ENCODE measurements around the gene SSNA1.

SSNA1 gene

DNA sequence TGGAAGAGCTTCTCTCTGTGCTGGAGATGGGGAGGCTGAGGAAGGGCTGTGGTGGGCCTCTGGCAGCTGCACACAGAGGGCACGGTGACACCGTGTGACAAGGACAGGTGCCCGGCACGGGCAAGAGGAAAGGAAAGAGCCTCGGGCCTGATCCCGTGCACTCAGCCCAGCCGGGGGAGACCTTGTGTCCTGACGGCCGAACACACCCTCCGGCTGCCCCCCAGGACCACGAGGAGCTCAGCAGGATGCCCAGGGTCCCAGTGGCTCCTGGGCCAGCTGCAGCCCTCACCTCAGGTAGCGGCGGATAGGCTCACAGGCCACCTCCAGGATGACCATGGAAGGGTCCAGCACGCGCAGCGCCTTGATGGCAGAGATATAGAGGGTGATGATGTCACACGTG, 5.6 kb upstream of the SSNA1 start:
- DNase-seq (ENCODE audit: low read depth in 2 of 2): no peak

DNA sequence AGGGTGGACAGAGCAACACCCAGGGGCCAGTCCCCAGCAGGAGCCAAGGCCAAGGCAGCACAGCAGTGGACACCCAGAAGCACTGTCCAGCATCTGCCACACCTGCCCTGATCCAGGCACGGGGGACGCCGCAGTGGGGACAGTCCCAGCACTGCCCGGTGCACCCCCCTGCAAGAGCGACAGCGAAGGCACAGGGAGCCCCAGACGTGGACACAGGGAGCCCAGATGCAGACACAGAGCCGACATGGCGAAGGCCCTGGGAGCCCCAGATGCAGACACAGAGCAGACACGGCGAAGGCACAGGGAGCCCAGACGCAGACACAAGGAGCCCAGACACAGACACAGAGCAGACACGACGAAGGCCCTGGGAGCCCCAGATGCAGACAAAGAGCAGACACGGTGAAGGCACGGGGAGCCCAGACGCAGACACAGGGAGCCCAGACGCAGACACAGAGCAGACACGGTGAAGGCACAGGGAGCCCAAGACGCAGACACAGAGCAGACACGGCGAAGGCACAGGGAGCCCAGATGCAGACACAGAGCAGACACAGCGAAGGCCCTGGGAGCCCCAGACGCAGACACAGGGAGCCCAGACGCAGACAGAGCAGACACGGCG, 4.4 kb upstream of the SSNA1 start:
- DNase-seq (ENCODE audit: low read depth in 2 of 2): no peak

DNA sequence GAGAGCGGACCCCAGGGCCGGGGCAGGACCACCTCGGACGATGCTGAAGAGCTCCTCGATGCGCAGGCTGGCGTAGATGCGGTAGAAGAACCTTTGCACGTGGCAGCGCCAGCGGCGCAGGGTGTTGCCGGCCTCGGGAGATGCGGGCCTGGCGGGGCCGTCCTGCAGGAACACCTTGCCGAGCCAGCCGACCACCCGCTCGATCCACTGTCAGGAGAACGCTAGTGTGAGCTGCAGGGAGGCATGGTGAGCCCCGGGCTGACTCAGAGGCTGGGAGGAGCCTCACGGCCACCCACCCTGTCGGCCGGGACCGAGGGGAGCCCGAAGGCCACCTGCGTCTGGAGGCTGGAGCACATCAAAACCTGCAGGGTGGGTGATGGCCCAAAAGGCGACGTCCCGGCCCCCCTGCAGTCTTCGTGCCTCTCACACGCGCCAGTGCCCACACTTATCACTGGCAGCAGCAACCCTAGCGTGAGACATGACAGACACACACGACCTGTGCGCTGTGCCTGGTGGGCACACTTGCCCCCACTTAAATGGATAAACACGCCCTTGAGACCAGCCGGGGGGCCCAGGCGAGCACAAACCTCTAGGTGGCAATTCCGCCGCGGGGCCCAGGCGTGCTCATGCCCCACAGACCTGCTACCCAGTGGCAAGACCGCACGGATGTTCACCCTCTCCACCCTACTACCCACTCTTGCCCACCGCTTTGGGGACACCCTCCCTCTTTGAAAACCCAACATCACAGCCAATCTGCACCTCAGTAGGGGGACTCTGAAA, 3.4 kb upstream of the SSNA1 start:
- DNase-seq (ENCODE audit: low read depth in 2 of 2): no peak

DNA sequence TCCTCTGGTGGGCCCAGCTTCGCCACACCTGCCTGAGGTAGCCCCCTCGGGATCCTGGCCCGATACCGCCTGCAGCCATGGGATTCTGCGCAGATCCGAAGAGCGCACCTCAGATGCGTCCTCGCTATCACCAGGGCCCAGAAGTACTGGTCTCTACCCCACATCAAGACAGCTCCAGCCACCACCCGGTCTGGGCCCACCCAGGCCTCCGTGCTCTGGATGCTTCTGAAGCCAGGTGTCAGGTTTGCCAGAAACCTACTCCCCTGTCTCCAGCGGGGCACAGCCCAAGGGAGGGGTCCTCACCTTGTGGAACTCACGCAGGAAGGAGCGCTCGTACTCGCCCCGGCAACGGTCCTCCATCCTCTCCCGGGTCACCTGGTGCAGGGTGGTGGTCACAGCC, 2.6 kb upstream of the SSNA1 start:
- no peak for DNase-seq (ENCODE audit: low read depth in 2 of 2)

DNA sequence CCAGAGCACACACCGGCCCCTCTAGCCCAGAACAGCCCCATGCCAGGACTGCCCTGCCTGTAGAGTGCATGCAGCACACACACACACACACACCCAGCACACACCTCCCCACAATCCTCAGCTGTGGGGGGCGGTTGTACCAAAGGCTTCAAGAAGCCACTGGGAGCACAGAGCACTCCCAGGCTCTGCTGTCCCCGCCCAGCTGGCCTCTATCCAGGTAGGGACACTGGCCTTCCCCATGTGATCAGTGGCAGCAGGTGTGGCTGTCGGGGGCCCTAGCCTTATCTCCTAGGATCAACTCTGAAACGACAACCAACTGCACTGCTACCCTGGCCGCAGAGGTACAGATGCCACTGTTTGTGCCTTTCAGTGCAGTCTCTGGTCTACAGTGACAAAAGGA, 2.1 kb upstream of the SSNA1 start:
- DNase-seq (ENCODE audit: low read depth in 2 of 2): no peak

DNA sequence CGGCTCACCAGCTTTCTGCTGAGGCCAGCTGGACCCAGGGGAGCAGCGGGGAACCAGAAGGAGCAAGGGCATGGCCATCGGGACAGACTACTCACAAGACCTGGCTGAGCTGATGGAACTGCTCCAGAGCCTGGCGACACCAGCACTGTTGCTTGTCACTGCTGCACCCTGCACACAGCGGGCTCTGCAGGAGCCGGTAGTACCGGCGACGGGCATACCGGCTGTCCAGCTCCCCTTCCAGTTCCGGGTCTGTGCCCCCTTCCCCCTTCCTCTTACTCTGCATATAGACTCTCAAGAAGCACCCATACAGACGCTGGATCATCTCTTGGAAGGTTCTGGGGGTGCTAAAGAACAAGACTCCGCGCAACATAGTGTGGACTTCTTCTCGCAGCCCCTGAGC, 1.1 kb upstream of the SSNA1 start:
- no peak for DNase-seq (ENCODE audit: low read depth in 2 of 2)

DNA sequence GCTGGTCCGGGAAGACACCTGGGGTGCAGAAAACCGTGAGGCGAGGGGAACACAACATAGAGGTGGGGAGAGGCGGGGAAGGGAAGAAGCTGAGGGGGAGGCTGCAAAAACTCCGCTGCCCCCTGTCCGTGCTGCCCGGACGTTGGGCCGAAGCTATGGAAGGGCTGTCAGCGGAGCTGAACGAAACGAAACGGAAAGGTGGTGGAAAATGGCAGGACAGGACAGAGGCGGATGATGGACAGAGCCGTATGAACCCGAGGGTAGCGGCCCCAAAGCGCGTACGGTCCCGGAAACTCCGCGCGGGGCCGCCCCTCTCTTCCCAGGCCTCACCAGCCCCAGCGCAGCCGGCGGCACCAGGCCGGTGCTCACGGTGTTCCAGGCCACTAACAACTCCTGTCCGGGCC, 388 bp upstream of the SSNA1 start:
- DNase-seq (ENCODE audit: low read depth in 2 of 2): no peak

DNA sequence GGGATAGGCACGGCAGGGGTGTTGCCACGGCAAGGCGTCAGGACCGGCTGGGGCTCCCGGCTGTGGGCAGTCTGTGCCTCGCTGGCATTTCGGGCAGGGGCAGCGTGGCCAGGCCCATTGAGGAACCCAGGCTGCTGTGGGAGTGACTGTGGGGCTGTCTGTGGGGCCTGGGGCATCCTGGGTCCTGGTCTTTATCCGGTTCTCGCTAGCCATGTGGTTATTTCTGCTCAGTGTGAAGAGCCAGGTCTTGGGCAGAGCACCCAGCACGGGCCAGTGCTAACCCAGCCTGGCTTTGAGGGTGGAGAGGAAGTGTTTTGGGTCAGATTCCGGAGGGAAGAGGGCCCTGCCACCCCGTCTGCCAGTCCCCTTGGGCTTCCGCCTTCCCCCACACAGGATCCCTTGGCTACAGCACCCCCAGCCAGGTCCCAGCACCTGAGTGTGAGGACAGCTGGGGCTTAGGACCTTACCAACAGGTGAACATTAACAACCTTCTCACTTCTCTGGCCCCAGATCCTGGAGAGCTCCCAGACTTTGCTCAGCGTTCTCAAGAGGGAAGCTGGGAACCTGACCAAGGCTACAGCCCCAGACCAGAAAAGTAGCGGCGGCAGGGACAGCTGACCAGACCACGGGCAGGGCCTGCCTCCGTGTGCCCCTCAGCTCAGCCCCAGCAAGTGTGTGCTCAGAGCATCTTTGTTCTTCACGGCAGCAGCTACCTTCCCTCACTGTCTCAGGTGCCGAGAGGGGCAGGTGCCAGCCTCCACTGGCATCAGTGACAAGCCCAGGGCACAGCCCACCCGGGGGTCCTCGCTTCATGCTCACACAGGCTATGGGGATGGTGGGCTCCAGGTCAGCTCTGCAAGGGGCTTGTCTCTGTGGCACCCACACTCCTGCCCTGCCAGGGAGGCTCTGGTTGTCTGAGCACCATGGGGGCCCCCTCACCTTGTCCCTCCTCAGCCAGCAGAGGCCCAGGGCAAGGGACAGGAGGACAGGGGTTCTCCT, 1.1 kb downstream of the SSNA1 start:
- no peak for DNase-seq (ENCODE audit: low read depth in 2 of 2)

DNA sequence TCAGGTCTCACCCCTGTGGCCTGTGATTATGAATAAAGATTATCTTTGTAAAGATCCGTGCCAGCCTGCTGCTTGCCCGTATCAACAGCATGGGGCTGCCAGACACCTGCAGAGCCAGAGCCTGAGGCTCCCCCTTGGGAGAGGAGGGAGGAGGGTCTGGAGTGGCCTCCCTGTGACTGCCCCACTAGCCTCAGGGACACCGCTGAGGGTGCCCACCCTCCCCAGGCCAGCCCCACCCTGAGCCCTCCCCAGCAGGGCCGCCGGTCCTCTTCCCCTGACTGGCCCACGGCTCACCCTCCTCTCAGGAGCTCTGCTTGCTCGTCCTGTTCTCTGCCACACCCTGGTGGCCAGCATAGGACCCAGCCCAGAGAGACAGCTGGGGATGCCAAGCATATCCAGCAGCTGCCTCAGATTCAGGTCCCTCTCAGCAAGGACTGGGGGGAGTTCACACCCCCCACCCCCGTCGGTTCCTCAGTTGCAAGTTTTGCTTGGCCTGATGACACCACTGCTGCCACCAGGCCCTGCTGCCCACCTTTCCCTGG, 1.9 kb downstream of the SSNA1 start:
- no peak for DNase-seq (ENCODE audit: low read depth in 2 of 2)

DNA sequence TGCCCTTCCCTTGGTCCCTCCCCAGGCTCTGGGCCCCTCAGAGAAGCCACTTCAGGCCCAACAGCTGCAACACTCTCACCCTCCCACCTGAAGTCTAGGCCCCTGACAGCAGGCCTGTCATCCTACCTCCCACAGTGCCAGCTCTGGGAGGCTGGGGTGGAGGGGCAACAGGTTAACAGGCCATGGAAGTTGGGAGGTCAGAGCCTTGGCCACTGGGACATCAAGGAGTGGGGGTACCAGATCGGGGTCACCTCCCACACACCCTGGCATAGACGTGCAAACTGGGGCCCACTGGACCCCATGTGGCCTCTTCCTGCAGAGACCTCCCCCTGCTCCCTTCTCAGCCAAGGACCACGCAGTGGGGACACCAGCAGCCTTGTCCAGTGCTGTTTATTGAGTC, 2.8 kb downstream of the SSNA1 start:
- DNase-seq (ENCODE audit: low read depth in 2 of 2): no peak

DNA sequence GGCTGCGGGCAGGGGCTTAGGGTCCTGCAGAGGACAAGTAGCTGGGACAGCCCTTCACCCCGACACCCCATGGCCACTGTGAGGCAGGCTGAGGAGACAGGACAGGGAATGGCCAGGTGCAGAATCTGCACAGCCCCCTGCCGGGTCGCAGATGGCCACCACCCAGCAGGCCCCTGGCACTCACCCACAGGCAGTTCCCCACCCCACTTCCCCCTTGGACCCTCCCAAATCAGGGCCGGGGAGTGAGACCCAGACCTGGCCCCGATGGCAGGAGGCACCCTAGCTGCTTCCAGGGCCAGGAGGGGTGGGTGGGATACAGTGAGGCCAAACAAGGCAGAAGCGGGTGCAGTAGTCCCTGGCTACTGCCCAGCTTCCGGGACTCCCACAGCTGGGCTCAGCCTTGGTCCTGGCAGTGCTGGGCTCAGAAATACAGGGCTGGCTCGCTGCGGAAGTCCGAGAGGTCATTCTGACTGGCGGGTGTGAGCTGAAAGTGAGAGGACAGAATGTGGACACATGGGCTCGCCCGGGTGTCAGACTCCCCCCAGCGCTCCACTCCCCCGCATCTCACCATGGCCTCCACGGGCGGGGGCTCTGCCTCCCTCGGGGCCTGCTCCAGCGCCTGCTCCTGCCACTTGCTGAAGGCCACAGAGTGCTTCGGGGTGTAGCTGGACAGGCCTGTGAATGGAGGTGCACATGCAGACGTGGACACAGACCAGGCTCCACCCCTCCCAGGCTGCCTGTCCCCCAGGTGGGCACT, 3.4 kb downstream of the SSNA1 start:
- DNase-seq (ENCODE audit: low read depth in 2 of 2): no peak

DNA sequence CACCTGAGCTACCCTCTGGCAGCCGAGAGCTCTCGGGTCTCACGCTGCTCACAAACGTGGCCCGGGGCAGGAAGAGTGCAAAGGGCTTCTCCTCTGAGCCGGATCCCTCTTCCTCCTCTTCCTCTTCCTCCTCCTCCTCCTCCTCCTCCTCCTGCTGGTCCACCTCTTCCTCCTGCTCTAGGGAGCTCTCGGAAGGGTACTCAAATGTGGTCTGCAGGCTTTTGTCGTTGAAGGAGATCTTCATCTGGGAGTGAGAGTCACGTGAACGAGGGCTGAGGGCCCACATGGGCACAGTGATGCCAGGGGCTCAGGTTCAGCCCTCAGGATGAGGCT, 3.9 kb downstream of the SSNA1 start:
- DNase-seq (ENCODE audit: low read depth in 2 of 2): no peak

DNA sequence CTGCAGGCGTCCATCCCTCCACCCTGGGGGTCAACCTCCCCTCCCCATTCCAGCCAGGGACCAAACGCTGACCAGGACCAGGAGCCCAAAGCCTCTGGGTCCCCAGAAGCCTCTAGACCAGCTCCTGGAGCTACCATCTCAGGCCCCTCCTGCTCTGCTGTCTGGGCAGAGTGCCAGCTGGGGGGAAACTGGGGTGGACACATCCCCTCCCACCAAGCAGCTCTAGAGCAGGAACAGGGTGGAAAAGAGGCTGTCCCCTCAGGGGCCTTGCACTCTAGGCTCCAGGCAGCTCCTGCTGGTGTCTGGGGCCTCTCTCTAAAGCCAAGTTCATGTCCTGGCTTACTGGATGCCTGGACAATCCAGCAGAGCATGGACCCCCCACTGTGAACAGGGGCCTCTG, 4.4 kb downstream of the SSNA1 start:
- no peak for DNase-seq (ENCODE audit: low read depth in 2 of 2)

DNA sequence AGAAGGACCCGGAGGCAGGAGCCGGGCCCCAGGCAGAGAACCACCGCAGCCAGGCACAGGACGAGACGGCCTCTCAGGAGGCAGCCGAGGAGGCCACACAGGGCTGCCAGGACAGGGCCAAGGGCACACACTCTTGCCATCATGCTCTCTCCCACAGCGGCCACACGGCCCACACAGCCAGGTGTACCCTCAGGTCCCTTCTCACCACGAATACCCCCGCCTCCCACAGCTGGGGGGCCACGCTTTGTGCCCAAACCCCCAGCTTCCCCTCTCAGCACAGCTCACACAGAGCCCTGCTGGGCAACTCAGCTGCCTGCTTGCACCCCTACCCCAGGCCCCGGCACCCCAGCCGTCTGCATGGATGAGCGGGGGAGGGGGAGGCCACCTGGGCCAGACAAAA, 5.3 kb downstream of the SSNA1 start:
- no peak for DNase-seq (ENCODE audit: low read depth in 2 of 2)

DNA sequence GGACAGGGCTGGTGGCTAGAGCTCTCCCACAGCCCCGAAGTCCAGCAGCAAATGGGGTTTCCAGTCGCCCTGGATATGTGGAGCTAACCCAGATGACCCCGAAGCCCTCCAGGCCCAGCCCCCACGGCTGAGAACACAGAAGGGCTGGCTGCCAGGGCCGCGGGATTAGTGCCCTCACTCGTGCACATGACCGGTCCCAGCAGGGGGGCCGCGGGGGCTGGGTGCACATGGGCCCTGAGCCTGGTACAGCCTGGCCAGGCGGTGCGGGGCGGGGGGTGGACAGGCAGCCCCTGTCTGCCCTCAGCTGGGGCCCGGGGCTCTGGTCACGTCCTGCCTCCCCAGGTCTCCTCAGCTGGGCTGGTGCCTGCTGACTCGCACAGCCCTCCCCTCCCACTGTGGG, 5.9 kb downstream of the SSNA1 start:
- DNase-seq (ENCODE audit: low read depth in 2 of 2): no peak

DNA sequence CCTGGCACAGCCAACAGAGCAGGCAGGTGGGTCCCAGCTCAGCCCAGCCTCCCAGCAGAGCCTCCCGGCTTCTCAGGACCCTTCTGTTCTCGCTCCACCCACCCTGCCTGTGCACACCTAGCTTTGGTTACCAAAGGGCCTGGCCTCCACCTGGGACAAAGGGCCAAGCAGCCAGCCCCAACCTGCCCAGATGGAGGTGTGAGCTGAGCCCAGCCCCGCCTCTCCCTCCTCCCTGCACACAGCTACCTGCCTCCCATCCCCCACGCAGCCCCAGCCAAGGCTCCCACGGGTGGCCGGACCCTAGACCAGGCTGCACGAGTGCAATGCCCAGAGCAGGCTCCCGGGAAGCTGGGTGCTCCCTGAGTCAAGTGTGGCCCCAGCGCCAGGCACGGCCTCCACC, 6.4 kb downstream of the SSNA1 start:
- DNase-seq (ENCODE audit: low read depth in 2 of 2): no peak

DNA sequence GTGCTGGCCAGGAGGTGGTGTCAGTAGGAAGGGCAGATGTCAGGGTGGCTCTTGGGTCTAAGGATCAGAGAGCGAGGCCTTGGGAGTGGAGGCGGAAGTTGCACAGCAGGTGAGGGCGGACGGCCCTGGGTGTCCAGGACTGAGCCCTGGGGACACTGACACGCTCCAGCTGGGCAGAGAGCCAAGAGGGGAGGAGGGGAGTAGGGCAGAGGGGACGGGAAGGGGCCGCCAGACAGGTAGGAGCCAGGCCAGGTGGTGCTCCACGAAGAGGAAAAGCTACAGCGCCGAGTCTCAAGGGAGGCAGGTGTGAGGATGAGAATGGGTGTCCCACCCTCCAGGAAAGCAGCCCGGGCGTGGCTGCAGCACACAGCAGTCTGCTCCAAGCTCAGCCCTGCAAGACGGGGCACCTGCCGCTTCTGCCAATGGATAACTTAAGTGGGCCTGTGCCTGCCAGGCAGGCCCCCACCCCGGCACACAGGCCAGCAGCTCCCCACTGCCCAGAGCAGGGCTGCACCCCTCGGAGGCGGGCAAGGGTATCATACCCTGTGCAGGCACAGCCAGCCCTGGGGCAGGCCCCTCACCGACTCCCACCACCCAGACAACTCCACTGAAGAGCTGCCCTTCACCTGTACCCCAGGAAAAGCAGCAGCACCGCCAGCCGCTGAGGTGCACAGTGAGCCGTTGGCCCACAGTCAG, 7.2 kb downstream of the SSNA1 start:
- no peak for DNase-seq (ENCODE audit: low read depth in 2 of 2)

DNA sequence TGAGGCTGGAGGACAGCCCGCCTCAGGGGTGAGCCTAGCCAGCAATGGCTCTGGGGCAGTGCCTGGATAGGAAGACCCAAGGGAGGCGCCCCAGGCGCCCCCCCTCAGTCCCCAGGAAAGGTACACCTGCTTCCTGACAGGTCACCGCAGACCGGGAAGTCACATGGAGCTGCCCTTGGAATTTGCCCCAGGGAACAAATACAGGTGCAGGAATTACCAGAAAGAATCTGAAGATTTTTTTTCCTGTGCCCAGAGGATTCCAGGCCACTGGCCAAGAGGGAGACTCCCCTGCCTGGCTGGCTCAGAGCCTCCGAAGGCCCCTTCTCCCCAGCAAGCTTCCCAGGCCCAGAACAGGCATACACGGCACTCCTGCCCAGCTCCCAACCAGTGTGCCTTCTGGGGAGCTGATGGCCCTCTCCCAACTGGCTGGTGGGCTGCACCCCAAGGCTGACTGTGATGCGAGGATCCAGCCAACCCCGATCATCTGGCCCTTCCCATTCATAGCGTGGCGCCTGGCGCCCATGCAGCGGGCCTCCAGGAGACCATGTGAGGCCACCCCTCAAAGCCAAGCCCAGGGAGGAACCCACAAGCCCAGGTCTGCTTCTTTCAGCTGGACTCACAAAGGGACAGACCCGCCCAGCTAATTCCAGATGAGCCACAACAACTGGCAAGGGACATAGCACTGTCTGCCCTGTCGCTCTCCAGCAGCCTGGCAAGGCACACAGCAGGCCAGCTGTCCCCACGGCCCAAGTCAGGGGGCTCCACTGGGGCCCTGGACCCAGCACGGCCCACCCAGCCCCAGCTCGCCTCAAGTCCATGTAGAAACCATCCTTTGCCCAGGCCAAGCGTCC, 9.8 kb downstream of the SSNA1 start:
- DNase-seq (ENCODE audit: low read depth in 2 of 2): no peak

DNA sequence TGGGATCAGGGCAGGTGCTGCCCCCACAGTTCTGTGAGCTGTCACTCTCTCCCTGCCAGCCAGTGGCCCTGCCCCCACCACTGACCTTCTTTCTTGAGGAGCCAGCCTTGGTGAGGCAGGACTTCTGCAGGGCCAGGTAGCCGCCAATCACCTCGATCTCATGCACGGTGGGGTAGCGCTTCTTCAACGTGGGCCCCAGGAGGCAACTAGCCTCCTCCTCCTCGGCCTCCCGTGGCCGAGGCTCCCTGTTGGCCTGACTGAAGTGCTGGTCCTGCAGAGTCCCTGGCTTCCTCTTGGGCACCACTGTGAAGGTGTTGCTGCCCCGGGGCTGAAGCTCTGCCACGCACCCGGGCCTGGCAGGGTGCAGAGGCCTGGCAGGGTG, 10.4 kb downstream of the SSNA1 start:
- DNase-seq (ENCODE audit: low read depth in 2 of 2): no peak
